ENCODE results near the gene MNT. TPM values are rescaled to one million over a fixed set of nuclear protein-coding genes. Genes with fewer than 3 reads are reported as not detected.
A peak's percentile ranks its signal among the peaks of the same experiment; 100 is the strongest.

Gene MNT
- total RNA-seq, 2 experiments from 2014 or later: 16.0 to 19.3 TPM

DNA sequence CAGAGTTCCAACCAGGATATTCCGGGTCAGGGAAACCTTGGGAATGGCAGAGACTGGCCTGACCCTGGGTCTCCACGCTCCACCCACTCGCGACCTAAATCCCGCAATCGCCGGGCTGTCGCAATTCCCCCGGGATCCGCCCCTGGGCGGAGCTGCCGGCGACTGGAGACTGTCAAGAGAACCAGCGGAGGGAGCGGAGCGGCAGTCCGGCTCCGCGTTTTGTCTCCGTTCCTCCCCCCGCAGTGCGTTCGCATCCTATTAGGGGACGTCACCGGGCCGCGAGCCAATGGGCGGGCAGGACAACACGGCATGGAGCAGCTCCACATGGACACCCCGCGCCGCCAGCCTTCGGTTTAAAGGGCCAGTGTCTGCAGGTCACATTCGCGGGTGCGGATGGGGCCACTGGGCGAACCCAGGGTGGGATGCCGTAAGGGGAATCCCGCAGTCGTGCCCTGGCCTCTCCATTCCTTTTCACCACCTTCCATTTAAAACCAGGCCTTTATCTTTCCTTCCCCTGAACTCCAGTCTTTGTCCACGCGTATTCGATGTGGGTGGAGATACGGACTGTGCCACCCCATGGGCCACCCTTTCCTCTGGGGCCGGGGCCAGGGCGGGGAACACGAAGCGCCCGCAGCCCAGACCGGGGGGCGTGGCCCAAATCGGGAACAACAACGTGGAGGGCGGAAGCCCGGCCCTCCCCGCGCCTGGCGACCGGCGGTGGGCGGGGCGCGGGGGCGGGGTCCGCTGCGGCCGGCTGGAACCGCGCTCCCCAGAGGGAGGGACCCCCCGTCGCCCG is 764 bp upstream of the MNT start:
- no peaks in the 10 kb centered on the region for H3K9me3 Mint-ChIP-seq (ENCODE audit: low read depth)
- H3K27me3 Mint-ChIP-seq: no peaks in the 10 kb centered on the region
- CTCF ChIA-PET: interaction anchor here (0.5 to 5.3 kb wide), 8 partner anchors 9 to 384 kb away, joined by 3 to 44 read pairs (median 3); partner anchors contain the start of gene DPH1
- peak; percentile 100 for DNase-seq
- POLR2A ChIA-PET: interaction anchor here (0.7 to 3.4 kb wide), 5 partner anchors 10 to 99 kb away, joined by 3 to 36 read pairs (median 5); partner anchors contain the start of gene TSR1
- intact Hi-C loops (cut with DNase I, micrococcal nuclease): loop anchor here (1.0 to 5.0 kb wide), 14 partner anchors 9 to 1966 kb away; partner anchors contain the start of genes TSR1 (in 2 of the 2), CLUH (in 1 of the 2), CRK (in 1 of the 2) and CYB5D2 (in 1 of the 2)
- peak overlapping the region; percentile 88 for H3K4me3 Mint-ChIP-seq
- peak overlapping the region; percentile 99 for H3K27ac Mint-ChIP-seq
- peaks cover 43% of the 10 kb centered on the region for H3K4me1 Mint-ChIP-seq
- H3K36me3 Mint-ChIP-seq (ENCODE audit: low read depth): no peaks in the 10 kb centered on the region
- peak; percentile 59 for ATAC-seq

DNA sequence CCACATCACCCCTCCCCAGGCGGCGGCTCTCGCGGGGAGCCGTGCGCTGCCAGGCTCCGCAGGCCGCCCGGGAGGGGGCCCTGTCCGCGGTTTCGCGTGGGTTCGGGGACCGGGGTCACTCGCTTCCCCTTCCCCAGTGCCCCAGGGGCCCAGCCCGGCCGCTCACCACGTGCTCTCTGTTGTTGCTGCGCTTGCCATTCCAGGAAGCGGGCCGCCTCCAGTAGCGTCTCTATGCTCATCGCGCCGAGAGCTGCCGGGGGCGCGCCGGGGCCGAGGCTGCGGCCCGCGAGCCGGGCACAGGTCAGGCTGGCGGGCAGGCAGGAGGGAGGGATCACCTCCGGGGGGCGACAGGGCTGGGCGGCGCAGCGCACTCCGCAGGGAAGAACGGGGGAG is 390 bp downstream of the MNT start:
- ChIA-PET CTCF (interaction anchor here (0.5 to 5.3 kb wide), 5 partner anchors 8 to 366 kb away, joined by 3 to 44 read pairs (median 7); no protein-coding TSS in a partner anchor), POLR2A (interaction anchor here (2.5 to 3.4 kb wide), 2 partner anchors 8 to 18 kb away, joined by 10 to 36 read pairs; no protein-coding TSS in a partner anchor)
- Mint-ChIP-seq H3K9me3 (ENCODE audit: low read depth) (no peaks in the 10 kb centered on the region), H3K27me3 (no peaks in the 10 kb centered on the region), H3K4me3 (peak overlapping the region; percentile 88), H3K36me3 (ENCODE audit: low read depth) (no peaks in the 10 kb centered on the region), H3K4me1 (peaks cover 44% of the 10 kb centered on the region), H3K27ac (peak overlapping the region; percentile 94)
- ATAC-seq (peak; percentile 5), DNase-seq (peak; percentile 84)
- intact Hi-C loops (cut with DNase I, micrococcal nuclease): loop anchor here (1.0 to 5.0 kb wide), 6 partner anchors 64 to 1967 kb away; partner anchors contain the start of genes METTL16 (in 1 of the 2), RPA1 (in 1 of the 2), SGSM2 (in 1 of the 2) and TSR1 (in 1 of the 2)

DNA sequence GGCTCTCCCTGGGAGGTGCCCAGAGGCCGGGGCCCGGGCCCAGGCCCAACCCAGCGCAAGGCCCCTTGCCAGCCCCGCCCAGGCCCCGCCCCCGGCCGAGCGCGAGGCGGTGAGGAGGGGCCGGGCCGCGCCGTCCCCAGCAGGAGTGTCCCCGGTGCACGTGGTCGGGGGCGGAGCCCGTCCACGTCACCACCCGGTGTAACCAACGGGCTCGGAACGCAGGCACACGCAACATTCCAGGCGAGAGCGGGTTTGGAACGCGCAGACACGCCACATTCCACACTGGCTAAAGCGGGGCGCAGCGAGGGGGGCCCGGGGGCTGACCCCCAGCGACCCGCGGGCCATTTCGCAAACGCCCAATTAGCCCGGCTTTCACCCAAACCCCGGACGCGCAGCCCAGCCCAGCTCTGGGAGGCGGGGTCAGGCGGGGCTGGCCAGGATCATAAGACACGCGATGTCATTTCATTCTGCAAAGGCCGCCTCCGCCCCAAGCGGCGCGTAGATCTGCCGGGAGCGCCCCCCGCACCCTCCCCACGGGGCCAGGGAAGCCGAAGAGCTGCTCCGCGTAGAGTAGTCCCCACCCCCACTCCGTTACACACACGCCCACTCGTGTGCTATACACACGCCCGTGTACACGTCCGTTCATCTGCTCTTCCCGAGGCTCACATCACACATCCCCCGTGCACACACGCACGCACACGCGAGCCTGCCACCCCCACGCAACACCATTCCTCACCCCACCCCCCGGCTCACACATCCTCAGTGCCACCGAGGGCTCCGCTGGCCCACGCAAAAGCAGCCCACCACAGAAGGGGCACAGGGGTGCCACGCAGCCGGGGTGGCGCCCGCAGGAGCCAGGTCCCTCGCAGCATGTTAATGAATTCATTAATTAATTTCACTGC is 1.0 kb downstream of the MNT start:
- Mint-ChIP-seq H3K27me3 (no peaks in the 10 kb centered on the region), H3K4me3 (peak overlapping the region; percentile 88), H3K9me3 (ENCODE audit: low read depth) (no peaks in the 10 kb centered on the region), H3K36me3 (ENCODE audit: low read depth) (no peaks in the 10 kb centered on the region), H3K27ac (peak overlapping the region; percentile 97), H3K4me1 (peaks cover 38% of the 10 kb centered on the region)
- ChIA-PET CTCF (interaction anchor here (1.4 to 1.7 kb wide), 2 partner anchors 16 to 17 kb away, joined by 3 to 7 read pairs; no protein-coding TSS in a partner anchor), POLR2A (interaction anchor here (0.7 to 2.5 kb wide), 3 partner anchors 9 to 63 kb away, joined by 3 to 10 read pairs (median 3); partner anchors contain the start of gene TSR1)
- DNase-seq: peak; percentile 96
- peak; percentile 58 for ATAC-seq
- intact Hi-C loops (cut with DNase I, micrococcal nuclease): loop anchor here (1.0 to 10.0 kb wide), 7 partner anchors 63 to 1967 kb away; partner anchors contain the start of genes ATP2A3 (in 1 of the 2), METTL16 (in 1 of the 2), RPA1 (in 1 of the 2) and SGSM2 (in 1 of the 2)

DNA sequence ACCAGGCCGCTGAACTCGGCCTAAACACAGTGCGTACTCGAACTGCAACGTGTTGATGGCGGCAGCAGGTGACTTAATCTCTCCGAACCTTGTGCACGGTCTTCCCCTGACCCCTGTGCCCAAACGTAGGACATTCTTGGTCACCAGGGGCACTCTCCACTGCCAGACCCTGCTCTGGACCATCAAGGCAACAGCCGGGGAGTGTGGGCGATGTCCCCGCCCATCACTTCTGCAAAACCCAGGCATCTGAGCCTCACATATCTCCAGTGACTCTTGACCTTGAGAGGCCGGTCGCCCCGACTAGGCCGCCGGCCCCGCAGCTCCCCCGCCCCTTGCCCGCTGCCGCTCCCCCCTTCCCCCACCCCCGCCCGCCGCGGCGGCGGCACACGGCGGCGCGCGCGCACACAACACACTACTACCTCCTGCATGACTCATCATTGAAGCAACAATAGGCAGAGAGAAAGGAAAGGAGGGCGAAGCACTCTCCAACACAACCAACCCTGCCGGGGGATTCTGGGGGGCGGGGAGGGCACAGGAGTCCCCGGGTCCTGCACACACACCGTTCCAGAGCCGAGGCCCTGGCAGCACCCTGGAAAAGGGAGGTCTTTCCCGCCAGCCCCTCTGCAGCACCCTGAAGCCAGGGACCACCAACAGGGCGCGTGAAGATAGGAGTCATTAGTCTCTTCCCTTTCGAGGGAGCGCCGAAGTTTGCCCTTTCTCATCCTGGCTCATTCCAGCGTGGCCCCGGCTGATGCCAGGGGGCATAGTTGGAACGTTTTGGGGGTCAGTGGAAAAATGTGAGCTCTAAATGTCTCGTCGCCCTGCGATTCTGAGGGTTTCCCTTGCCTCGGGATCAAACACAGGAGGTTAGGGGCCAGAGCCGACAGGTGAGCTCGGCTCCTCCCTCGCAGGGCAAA is 1.9 kb downstream of the MNT start:
- POLR2A ChIA-PET: interaction anchor here (0.7 to 2.5 kb wide), 3 partner anchors 8 to 62 kb away, joined by 3 to 10 read pairs (median 3); partner anchors contain the start of gene TSR1
- Mint-ChIP-seq H3K27ac (peak overlapping the region; percentile 97), H3K27me3 (no peaks in the 10 kb centered on the region), H3K4me1 (peaks cover 39% of the 10 kb centered on the region), H3K9me3 (ENCODE audit: low read depth) (no peaks in the 10 kb centered on the region), H3K4me3 (peak overlapping the region; percentile 88), H3K36me3 (ENCODE audit: low read depth) (peaks cover 5% of the 10 kb centered on the region)
- CTCF ChIA-PET: interaction anchor here (0.7 to 1.7 kb wide), 5 partner anchors 16 to 95 kb away, joined by 3 to 7 read pairs (median 3); partner anchors contain the start of genes SMG6 and SRR
- DNase-seq: peak; percentile 79
- peak; percentile 26 for ATAC-seq
- intact Hi-C loops (cut with DNase I, micrococcal nuclease): loop anchor here in 1 of 2 experiments (10.0 kb wide), 1 partner anchor 1566 kb away; the partner anchor contains the start of gene ATP2A3

DNA sequence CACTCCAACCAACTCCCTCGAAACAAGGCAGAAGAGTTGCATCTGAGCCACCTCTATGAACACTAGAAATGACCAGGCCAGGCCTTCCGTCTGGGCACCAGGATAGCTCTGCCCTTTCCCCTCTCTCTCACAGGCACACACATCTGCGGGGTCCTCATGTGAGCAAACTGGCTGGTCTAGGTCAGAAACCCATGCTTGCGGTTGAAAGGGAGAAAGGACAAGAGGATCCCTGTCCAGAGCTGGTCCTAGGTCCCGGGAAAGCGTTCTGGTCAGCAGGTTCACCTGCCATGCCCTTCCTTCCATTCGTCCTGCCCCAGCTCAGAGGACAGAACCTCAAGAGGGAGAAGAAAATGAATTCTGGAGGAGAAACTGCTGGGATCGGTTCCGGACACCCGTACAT is 2.7 kb downstream of the MNT start:
- Mint-ChIP-seq H3K27ac (peak overlapping the region; percentile 71), H3K4me1 (peaks cover 39% of the 10 kb centered on the region), H3K4me3 (peak overlapping the region; percentile 88), H3K36me3 (ENCODE audit: low read depth) (peaks cover 5% of the 10 kb centered on the region), H3K9me3 (ENCODE audit: low read depth) (no peaks in the 10 kb centered on the region), H3K27me3 (no peaks in the 10 kb centered on the region)
- intact Hi-C loops (cut with DNase I, micrococcal nuclease): loop anchor here in 1 of 2 experiments (10.0 kb wide), 1 partner anchor 1567 kb away; the partner anchor contains the start of gene ATP2A3
- ATAC-seq (no peak), DNase-seq (no peak)
- ChIA-PET POLR2A (interaction anchor here (2.5 kb wide), 1 partner anchor 16 kb away, joined by 10 read pairs; no protein-coding TSS in a partner anchor), CTCF (interaction anchor here (0.7 to 1.6 kb wide), 3 partner anchors 18 to 95 kb away, joined by 3 to 6 read pairs (median 3); partner anchors contain the start of genes SMG6 and SRR)

DNA sequence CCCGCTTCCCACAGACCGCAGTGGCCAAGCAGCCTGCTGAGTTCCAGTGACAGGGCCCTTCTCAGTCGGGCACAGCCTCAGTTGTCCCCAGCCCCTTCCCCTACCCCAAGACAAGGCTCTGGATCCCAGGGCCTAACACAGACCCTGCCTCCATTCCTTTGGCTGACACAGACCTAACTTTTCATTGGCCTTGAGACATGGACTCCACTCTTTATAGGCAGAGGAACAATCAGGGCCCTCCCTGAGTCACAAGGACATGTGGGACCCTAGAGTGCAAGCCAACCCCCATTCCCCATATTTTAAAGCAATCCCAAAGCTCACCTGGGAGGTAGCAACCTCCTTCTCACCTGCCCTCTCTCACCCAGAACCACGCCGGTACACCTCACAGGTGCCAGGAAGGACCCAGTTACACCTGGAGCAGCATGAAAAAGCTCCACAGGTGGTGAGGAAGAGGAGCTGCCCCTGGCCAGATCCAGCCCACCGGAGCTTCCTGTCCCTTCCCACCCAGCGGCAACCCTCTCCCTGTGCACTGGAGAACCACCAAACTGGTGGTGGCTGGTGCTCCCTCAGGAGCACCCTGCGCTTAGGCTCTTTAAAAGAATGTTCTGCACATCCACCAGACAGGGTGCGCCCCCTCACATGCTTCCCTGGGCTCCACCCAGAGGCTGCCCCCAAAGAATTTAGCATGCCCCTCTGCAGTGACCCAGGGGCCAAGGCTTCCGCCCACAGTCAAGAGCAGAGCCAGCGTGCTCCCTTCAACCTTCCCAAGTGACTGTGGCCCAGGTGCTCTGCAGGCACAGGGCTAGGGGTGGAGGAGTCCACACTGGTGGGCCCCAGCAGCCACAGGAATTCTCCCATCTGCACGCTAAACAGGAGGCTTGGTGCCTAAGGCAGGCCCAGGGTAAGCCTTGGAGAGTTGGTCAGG is 3.4 kb downstream of the MNT start:
- no peak for ATAC-seq
- H3K4me1 Mint-ChIP-seq: peaks cover 37% of the 10 kb centered on the region
- CTCF ChIA-PET: interaction anchor here (0.7 to 1.6 kb wide), 4 partner anchors 15 to 94 kb away, joined by 3 to 6 read pairs (median 3); partner anchors contain the start of genes SMG6 and SRR
- POLR2A ChIA-PET: interaction anchor here (2.5 kb wide), 1 partner anchor 15 kb away, joined by 10 read pairs; no protein-coding TSS in a partner anchor
- peaks cover 5% of the 10 kb centered on the region for H3K36me3 Mint-ChIP-seq (ENCODE audit: low read depth)
- H3K27ac Mint-ChIP-seq: peak overlapping the region; percentile 71
- no peaks in the 10 kb centered on the region for H3K27me3 Mint-ChIP-seq
- peak overlapping the region; percentile 88 for H3K4me3 Mint-ChIP-seq
- intact Hi-C loops (cut with DNase I, micrococcal nuclease): loop anchor here in 1 of 2 experiments (10.0 kb wide), 1 partner anchor 1567 kb away; the partner anchor contains the start of gene ATP2A3
- no peaks in the 10 kb centered on the region for H3K9me3 Mint-ChIP-seq (ENCODE audit: low read depth)
- peak; percentile 5 for DNase-seq

DNA sequence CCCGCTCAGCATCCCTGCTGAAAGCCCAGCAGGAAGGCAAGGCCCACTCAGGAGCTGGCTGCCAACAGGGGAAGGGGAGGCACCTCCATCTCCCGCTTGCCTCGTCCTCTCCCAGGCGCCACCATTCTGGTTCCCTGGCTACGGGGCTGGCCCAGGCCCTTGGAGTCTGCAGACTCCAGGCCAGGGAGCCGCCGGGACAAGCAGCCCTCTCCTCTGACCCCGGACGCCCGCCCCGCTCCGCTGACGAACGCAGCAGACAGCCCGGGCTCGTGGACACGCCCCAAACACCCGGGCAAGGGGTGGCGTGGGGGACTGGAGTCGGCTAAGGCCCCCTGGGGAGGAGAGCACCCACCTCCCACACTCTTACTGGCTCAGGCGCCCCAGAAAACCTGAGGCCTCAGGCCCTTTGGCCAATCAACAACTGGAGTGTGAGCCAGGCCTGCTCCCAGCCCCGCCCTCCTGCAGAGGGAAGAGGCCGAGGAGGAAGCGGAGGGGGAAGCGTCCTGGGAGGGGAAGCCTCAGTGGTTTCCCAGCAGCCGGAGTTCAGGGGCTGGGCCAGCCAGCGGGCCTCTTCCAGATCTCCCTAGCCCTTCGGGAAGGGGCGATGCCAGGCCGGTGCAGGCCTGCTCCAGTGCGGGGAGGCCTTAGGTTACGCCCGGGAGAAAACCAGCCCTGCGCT is 4.2 kb downstream of the MNT start:
- ChIA-PET POLR2A (no interaction called here), CTCF (interaction anchor here (1.1 kb wide), 1 partner anchor 14 kb away, joined by 3 read pairs; no protein-coding TSS in a partner anchor)
- Mint-ChIP-seq H3K4me3 (peak overlapping the region; percentile 13), H3K4me1 (peaks cover 39% of the 10 kb centered on the region), H3K27ac (peak overlapping the region; percentile 71), H3K36me3 (ENCODE audit: low read depth) (peaks cover 9% of the 10 kb centered on the region), H3K27me3 (no peaks in the 10 kb centered on the region), H3K9me3 (ENCODE audit: low read depth) (no peaks in the 10 kb centered on the region)
- intact Hi-C loops (cut with DNase I, micrococcal nuclease): loop anchor here in 1 of 2 experiments (10.0 kb wide), 1 partner anchor 1568 kb away; the partner anchor contains the start of gene ATP2A3
- DNase-seq (peak; percentile 71), ATAC-seq (no peak)

DNA sequence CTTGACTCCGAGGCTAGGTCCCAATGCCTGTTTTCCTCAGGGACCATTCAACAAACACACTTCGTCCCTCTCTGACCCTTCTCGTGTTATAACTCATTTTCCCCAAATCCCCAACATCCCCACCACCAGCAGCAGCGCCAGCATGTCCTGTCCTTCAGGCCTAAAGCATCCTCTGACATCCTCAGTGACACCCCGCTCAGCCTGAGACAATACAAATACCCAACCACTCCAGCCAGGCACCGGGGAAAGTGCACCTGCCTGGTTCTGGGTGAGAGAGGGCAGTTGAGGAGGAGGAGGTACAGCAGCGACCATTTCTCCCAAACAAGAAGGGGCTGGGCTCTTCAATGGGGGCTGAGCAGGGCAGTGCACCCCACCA is 4.7 kb downstream of the MNT start:
- Mint-ChIP-seq H3K4me1 (peaks cover 43% of the 10 kb centered on the region), H3K27ac (peak overlapping the region; percentile 55), H3K9me3 (ENCODE audit: low read depth) (no peaks in the 10 kb centered on the region), H3K4me3 (peak overlapping the region; percentile 13), H3K36me3 (ENCODE audit: low read depth) (peaks cover 9% of the 10 kb centered on the region), H3K27me3 (no peaks in the 10 kb centered on the region)
- DNase-seq: no peak
- ChIA-PET CTCF (interaction anchor here (1.1 kb wide), 1 partner anchor 14 kb away, joined by 3 read pairs; no protein-coding TSS in a partner anchor), POLR2A (no interaction called here)
- intact Hi-C loops (cut with DNase I, micrococcal nuclease): loop anchor here in 1 of 2 experiments (10.0 kb wide), 1 partner anchor 1569 kb away; the partner anchor contains the start of gene ATP2A3
- no peak for ATAC-seq

Measured in activated CD4-positive, alpha-beta T cell treated with anti-CD3 and anti-CD28 coated beads for 36 hours (primary cell).